Sigmoid colon (tissue), 7 donors: ENCODE results near the gene TOPBP1. TPM values are rescaled to one million over a fixed set of nuclear protein-coding genes. Genes with fewer than 3 reads are reported as not detected.
A peak's percentile ranks its signal among the peaks of the same experiment; 100 is the strongest.

Experiments
- DNase-seq: peaks from one replicate; pipeline ENCODE4 v3.0.0-alpha.2; 2019
- H3K27ac ChIP-seq, 4 donors: fragments of 200-600 bp; sonication (generic); one replicate each; pipeline ENCODE4 v1.5.1; 2016 to 2019; ENCODE audit warnings: mild to moderate bottlenecking in 1 of 4
- H3K27me3 ChIP-seq, 3 donors: fragments of 200-600 bp; sonication (generic); one replicate each; pipeline ENCODE4 v1.5.1; 2019; ENCODE audit warnings: mild to moderate bottlenecking in 1 of 3
- H3K36me3 ChIP-seq, 4 donors: fragments of 200-600 bp; sonication (generic); one replicate each; pipeline ENCODE4 v1.5.1; 2016 to 2019
- H3K4me1 ChIP-seq, 4 donors: fragments of 200-600 bp; sonication (generic); one replicate each; pipeline ENCODE4 v1.5.1; 2017 to 2019
- H3K4me3 ChIP-seq, 4 donors: fragments of 200-600 bp; sonication (generic); one replicate each; pipeline ENCODE4 v1.5.1; 2017 to 2019; ENCODE audit warnings: mild to moderate bottlenecking in 2 of 4, moderate library complexity in 1 of 4
- H3K9me3 ChIP-seq, 4 donors: fragments of 200-600 bp in 3 of 4; sonication (generic) in 3 of 4; one replicate each; pipeline versions ENCODE4 v1.5.1 to v1.6.1; 2013 to 2019
- EP300 ChIP-seq, 4 donors: sonication (generic); formaldehyde crosslinking; IDR thresholded peaks; one replicate each; pipeline ENCODE4 v1.6.1; 2017; ENCODE audit warnings: antibody characterized with exemption in 4 of 4
- POLR2A ChIP-seq, 2 donors: fragments of 450-650 bp; IDR thresholded peaks; one replicate each; pipeline ENCODE4 v1.6.1; 2016; ENCODE audit warnings: antibody characterized with exemption in 2 of 2, mild to moderate bottlenecking in 2 of 2, moderate library complexity in 2 of 2
- POLR2AphosphoS5 ChIP-seq, 4 donors: sonication (generic); formaldehyde crosslinking; IDR thresholded peaks; one replicate each; pipeline ENCODE4 v1.6.1; 2017; ENCODE audit warnings: antibody characterized with exemption in 4 of 4
- WGBS, 2 donors: extraction: QIAGEN DNeasy Blood & Tissue Kit; methylation state at CpG; one replicate each; pipeline ENCODE4 v1.1.7; 2013; 5-methylcytosine and 5-hydroxymethylcytosine counted together
- intact Hi-C: fragments of 100-400 bp; cut with DNase I; formaldehyde crosslinking; loops from one replicate; pipeline ENCODE4 v1.15.1; 2023
- polyA plus RNA-seq, 3 donors: library from polyadenylated mRNA; stranded (reverse); fragments of 200-250 nt; gene quantifications; one replicate each; pipeline ENCODE4 v1.2.3, GENCODE V29; 2013
- total RNA-seq, 4 donors: library from RNA; depleted of rRNA; stranded (reverse); fragments of >200 nt; gene quantifications; one replicate each; pipeline ENCODE4 v1.1.0, GENCODE V29; 2016
- TF ChIP-seq, protein P1 (sequence below), 4 experiments: fragments of 450-650 bp in 3 of 4; fragments of 200-600 bp in 1 of 4; IDR thresholded peaks; one replicate each; pipeline ENCODE4 v1.5.1; 2016 to 2019; ENCODE audit warnings: antibody characterized with exemption in 4 of 4, mild to moderate bottlenecking in 3 of 4, moderate library complexity in 2 of 4
- donor health status: healthy with polysubstance abuse.
- donor health status: Bipolar disorder and iron deficiency.
- donor health status: healthy.

The TOPBP1 gene
- total RNA-seq (10 to 100 TPM; 14.1 to 30.2 (median 16.8) TPM), polyA plus RNA-seq (10 to 100 TPM in 1 of 3 donors, 1 to 10 TPM in 2; 4.8 to 15.9 (median 8.8) TPM)

DNA sequence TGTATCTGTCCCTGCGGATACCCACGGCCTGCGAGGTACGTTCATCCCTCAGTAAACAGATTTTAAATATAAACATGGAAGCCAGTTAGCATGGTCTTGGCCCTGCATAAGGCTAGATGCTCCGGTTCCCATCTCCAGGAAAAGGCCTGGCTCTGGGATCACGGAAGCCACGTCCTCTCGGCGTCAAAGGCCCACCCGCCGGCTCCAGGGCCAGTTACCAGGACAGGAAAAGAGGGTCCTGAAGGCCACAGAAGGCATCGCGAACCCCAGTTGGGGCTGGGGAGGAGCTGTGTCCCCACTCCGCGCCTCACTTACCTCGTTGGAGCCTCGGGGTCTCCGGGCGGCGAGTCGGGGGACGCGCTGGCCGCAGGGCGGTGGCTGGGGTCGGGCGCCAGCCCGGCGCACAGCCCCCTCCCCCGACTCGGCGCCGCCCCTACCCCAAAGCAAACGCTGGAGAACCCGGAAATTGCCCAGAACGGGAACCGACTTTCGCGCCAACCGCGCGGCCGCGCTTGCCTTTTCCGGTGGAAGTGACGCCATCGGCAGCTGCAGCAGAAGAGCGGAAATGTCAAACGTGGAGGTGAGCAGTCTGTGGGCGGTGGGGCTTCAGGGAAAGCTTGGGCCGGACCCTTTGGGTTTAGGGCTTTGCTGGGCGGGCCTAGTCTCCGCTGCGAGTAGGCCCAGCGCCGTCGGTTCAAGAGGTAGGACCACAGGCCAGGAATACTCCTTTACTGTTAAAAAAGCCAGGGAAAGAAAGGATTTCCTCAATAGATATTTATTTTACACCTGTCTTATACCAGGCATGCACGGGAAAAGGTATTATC, at the start of gene TOPBP1:
Gene TOPBP1 (minus strand): TSS at position 488 of the 824 bp plus-strand sequence. CDS start 814 bp downstream, outside the sequence.
- Histone ChIP-seq H3K36me3 (peaks cover 0 to 27% (median 4%) of the 10 kb centered on the region in 4 donors), H3K27me3 (no peaks in the 10 kb centered on the region), H3K4me3 (peak within 1 kb of the TSS; percentile 63 to 93 (median 85)), H3K9me3 (no peaks in the 10 kb centered on the region), H3K4me1 (peaks cover 0 to 28% (median 12%) of the 10 kb centered on the region in 4 donors), H3K27ac (peak within 1 kb of the TSS; percentile 82 to 86 (median 82))
- WGBS, 2 donors = 0 to 1% methylated on average over 58 of the region's 58 CpGs
- DNase-seq = peak; percentile 86
- intact Hi-C loops = loop anchor here (5.0 to 10.0 kb wide), 4 partner anchors 84 to 937 kb away; partner anchors contain the start of gene NPHP3
- TF ChIP-seq POLR2A (IDR thresholded peaks at IDR 0.05) (no peak), POLR2AphosphoS5 (IDR thresholded peaks at IDR 0.05) (peak in 3 of 4 donors; percentile 62 to 69 (median 67)), EP300 (IDR thresholded peaks at IDR 0.05) (no peak)
- TF ChIP-seq, protein P1, sequence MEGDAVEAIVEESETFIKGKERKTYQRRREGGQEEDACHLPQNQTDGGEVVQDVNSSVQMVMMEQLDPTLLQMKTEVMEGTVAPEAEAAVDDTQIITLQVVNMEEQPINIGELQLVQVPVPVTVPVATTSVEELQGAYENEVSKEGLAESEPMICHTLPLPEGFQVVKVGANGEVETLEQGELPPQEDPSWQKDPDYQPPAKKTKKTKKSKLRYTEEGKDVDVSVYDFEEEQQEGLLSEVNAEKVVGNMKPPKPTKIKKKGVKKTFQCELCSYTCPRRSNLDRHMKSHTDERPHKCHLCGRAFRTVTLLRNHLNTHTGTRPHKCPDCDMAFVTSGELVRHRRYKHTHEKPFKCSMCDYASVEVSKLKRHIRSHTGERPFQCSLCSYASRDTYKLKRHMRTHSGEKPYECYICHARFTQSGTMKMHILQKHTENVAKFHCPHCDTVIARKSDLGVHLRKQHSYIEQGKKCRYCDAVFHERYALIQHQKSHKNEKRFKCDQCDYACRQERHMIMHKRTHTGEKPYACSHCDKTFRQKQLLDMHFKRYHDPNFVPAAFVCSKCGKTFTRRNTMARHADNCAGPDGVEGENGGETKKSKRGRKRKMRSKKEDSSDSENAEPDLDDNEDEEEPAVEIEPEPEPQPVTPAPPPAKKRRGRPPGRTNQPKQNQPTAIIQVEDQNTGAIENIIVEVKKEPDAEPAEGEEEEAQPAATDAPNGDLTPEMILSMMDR (IDR thresholded peaks at IDR 0.05) = no peak

DNA sequence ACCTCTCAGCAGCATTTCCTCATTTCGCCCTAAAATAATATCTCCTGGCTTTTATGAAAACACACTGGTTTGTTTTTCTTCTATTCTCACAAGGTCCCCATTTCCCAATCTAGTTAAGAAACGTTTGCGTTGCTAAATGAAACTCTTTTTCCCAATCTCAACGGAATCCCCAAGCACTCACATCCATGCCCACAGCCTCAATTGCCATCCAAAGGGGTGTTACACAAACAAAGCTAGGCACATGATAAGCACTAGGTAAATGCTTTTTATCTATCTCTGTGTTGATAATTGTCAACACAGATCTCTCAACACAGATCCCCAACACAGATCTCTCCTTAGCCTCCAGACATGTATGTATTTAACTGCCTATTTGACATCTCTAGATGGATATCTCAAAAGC, 49.3 kb upstream of the TOPBP1 start:
- no peak for TF ChIP-seq POLR2A (IDR thresholded peaks at IDR 0.05)
- TF ChIP-seq POLR2AphosphoS5 (IDR thresholded peaks at IDR 0.05) = no peak
- TF ChIP-seq, protein P1 (IDR thresholded peaks at IDR 0.05) = no peak
- TF ChIP-seq EP300 (IDR thresholded peaks at IDR 0.05) = no peak
- no peak for DNase-seq
- H3K36me3 ChIP-seq = no peaks in the 10 kb centered on the region
- H3K27ac ChIP-seq = no peak overlapping the region
- WGBS, 2 donors = 43 to 77% methylated on average over 4 of the region's 4 CpGs
- intact Hi-C loops = no loop called here
- H3K4me3 ChIP-seq = no peak overlapping the region
- H3K4me1 ChIP-seq = no peaks in the 10 kb centered on the region
- H3K9me3 ChIP-seq = no peaks in the 10 kb centered on the region
- no peaks in the 10 kb centered on the region for H3K27me3 ChIP-seq

DNA sequence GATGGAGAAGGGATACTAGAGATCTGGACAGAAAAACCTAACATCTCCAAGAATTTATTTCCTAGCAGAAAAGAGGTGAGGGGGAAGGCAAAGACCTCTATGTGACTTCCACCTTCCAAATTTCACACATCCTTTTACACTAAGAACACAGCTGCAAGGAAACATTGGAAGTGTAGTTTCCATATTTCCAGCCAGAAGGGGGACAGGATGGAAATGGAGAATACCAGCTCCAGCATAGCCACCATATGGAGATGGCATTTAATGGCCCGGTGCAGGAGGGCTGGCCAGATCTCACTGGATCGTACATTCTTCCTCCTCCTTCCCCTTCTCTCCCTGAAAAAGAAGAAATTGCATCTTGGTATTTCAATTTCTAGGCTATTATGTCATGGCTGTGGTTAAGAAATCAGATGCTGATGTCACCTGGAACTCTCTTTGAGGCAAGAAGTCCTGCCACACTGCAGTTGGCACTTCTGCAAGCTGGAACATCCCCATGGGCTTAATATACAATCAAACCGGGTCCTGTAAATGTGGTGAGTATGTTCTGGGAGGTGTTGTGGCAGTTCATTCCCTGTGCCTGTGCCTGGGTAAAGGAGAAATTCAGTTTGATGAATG, 47.5 kb upstream of the TOPBP1 start:
- H3K9me3 ChIP-seq = no peaks in the 10 kb centered on the region
- 83 to 87% methylated on average over 3 of the region's 3 CpGs for WGBS, 2 donors
- intact Hi-C loops = no loop called here

DNA sequence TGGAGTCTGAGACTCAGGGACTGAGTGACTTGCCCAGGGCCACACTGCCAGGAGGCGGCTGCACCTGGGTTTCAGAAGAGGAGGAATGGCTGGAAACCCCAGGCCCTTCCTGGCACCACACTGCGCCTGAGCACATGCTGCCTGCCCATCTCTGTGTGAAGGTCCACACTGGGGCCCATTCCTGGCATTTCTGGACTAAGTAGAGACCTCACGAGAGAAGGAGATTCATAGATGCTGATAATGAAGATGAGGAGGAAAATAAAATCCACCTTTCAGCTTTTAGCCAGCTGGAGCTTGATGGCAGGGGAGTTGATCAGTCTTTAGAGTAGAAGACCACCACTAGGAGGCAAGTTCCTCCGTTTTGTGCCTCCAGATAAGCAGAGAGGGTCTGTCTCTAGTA, 44.3 kb upstream of the TOPBP1 start:
- DNase-seq = no peak
- Histone ChIP-seq H3K36me3 (no peaks in the 10 kb centered on the region), H3K4me1 (no peaks in the 10 kb centered on the region), H3K27me3 (no peaks in the 10 kb centered on the region), H3K9me3 (no peaks in the 10 kb centered on the region), H3K4me3 (no peak overlapping the region), H3K27ac (no peak overlapping the region)
- WGBS, 2 donors = 66 to 83% methylated on average over 4 of the region's 4 CpGs
- no peak for TF ChIP-seq POLR2A (IDR thresholded peaks at IDR 0.05)
- no peak for TF ChIP-seq POLR2AphosphoS5 (IDR thresholded peaks at IDR 0.05)
- TF ChIP-seq, protein P1 (IDR thresholded peaks at IDR 0.05) = no peak
- TF ChIP-seq EP300 (IDR thresholded peaks at IDR 0.05) = no peak
- intact Hi-C loops = no loop called here

More for the DNA sequence above, 47.5 kb upstream of the TOPBP1 start:
- Histone ChIP-seq H3K27ac (no peak overlapping the region), H3K36me3 (no peaks in the 10 kb centered on the region), H3K27me3 (no peaks in the 10 kb centered on the region), H3K4me1 (no peaks in the 10 kb centered on the region), H3K4me3 (no peak overlapping the region)
- no peak for DNase-seq
- no peak for TF ChIP-seq POLR2A (IDR thresholded peaks at IDR 0.05)
- TF ChIP-seq POLR2AphosphoS5 (IDR thresholded peaks at IDR 0.05) = no peak
- TF ChIP-seq, protein P1 (IDR thresholded peaks at IDR 0.05) = no peak
